ENCODE measurements around the gene PDSS2. TPM values are rescaled to one million over a fixed set of nuclear protein-coding genes. Genes with fewer than 3 reads are reported as not detected.
"Not testable (repeated sequence)": the region's sequence is repeated elsewhere in the genome, so short reads cannot be mapped to it uniquely, and the experiment has no call there.

The PDSS2 gene
- polyA plus RNA-seq, 1 experiment: 11.6 TPM

DNA sequence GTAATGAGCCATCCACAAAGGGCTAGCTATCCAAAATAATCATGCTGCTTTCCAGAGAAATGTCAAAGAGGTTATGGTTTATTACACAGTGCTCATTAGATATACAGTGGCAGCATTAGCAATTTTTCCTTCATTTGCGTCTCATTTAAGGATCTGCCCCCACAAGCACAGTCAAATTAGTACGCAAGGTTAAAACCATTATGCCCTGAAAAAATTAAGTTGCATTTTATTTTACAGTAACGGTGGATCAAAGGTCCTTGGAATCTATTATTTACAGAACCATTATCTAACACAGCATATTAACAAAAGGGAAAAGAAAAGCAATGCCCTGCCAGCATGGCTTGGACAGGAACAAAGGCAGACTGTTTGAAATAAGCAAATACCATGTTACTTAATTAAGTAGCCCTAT lies 144.8 kb downstream of the PDSS2 start:
- Histone ChIP-seq H3K27me3 (ENCODE audit: control insufficient read depth, insufficient read depth, low read length) (no peaks in the 10 kb centered on the region), H3K4me3 (ENCODE audit: low read depth, low read length) (no peak overlapping the region), H3K36me3 (ENCODE audit: control insufficient read depth, insufficient read depth, low read length) (no peaks in the 10 kb centered on the region)
- no peak for DNase-seq (ENCODE audit: low read depth)
- TF ChIP-seq, protein P1, sequence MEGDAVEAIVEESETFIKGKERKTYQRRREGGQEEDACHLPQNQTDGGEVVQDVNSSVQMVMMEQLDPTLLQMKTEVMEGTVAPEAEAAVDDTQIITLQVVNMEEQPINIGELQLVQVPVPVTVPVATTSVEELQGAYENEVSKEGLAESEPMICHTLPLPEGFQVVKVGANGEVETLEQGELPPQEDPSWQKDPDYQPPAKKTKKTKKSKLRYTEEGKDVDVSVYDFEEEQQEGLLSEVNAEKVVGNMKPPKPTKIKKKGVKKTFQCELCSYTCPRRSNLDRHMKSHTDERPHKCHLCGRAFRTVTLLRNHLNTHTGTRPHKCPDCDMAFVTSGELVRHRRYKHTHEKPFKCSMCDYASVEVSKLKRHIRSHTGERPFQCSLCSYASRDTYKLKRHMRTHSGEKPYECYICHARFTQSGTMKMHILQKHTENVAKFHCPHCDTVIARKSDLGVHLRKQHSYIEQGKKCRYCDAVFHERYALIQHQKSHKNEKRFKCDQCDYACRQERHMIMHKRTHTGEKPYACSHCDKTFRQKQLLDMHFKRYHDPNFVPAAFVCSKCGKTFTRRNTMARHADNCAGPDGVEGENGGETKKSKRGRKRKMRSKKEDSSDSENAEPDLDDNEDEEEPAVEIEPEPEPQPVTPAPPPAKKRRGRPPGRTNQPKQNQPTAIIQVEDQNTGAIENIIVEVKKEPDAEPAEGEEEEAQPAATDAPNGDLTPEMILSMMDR (IDR thresholded peaks at IDR 0.05; ENCODE audit: insufficient read depth, low read depth, low read length): no peak
- ChIA-PET POLR2A (no interaction called here), CTCF (no interaction called here)

DNA sequence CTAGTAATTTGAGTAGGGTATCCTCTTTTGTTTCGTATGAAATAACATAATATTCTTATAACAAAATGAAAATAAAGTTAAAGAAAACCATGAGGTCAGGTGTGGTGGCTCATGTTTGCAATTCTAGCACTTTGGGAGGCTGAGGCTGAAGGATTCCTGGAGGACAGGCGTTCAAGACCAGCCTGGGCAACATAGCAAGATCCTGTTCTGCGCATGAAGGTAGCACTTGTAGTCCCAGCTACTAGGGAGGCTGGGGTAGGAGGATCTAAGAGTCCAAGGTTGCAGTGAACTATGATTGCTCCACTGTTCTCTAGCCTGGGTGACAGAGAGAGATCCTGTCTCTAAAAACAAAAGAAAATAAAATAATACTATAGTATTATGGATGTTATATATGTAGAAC lies 145.6 kb downstream of the PDSS2 start:
- no peak for DNase-seq (ENCODE audit: low read depth)
- H3K4me3 ChIP-seq (ENCODE audit: low read depth, low read length): no peak overlapping the region
- no peaks in the 10 kb centered on the region for H3K36me3 ChIP-seq (ENCODE audit: control insufficient read depth, insufficient read depth, low read length)
- TF ChIP-seq, protein P1 (IDR thresholded peaks at IDR 0.05; ENCODE audit: insufficient read depth, low read depth, low read length): no peak
- ChIA-PET CTCF (no interaction called here), POLR2A (no interaction called here)
- H3K27me3 ChIP-seq (ENCODE audit: control insufficient read depth, insufficient read depth, low read length): no peaks in the 10 kb centered on the region

DNA sequence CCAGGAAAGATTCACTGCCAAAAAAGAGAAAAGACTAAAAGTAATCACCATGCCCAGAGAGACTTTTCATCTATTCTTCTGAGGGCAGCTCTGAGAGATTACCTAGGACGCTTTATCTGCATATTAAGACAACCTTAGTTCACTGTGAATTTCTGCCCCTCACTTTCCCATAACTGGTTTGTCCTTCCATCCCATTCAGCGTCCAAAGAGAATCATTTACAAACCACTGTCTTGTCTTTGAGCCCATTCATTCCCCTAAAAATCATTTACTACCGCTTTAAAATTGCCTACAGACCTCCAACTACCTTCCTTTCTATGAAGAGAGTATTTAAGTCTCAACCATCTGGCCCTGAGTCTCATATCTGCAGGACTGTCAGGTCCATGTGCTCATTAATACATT lies 149.0 kb downstream of the PDSS2 start:
- ChIA-PET CTCF (interaction anchor here (0.6 kb wide), 1 partner anchor 79 kb away, joined by 3 read pairs; no protein-coding TSS in a partner anchor), POLR2A (no interaction called here)
- Histone ChIP-seq H3K27me3 (ENCODE audit: control insufficient read depth, insufficient read depth, low read length) (no peaks in the 10 kb centered on the region), H3K36me3 (ENCODE audit: control insufficient read depth, insufficient read depth, low read length) (no peaks in the 10 kb centered on the region), H3K4me3 (ENCODE audit: low read depth, low read length) (no peak overlapping the region)
- TF ChIP-seq, protein P1 (IDR thresholded peaks at IDR 0.05; ENCODE audit: insufficient read depth, low read depth, low read length): no peak
- DNase-seq (ENCODE audit: low read depth): no peak

DNA sequence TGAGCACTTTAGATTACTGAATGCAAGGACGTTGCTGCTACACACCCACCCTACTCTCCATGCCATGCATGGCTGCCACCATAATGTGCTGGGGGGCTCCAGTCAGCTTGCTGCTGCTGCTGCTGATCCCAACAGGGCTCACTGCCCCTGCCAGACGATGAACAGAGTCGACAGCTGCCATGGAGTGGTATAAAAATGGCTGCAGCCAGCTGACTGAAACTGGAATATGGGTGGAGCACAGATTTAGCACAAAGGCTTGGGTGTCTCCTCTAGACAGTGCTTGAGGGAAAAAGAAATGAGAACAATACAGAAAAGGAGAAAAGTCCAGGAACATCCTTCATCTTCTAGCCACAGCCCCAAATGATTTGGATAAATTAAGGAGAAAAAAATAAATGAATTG lies 150.7 kb downstream of the PDSS2 start:
- TF ChIP-seq, protein P1 (IDR thresholded peaks at IDR 0.05; ENCODE audit: insufficient read depth, low read depth, low read length): no peak
- POLR2A ChIA-PET: no interaction called here
- Histone ChIP-seq H3K4me3 (ENCODE audit: low read depth, low read length) (no peak overlapping the region), H3K27me3 (ENCODE audit: control insufficient read depth, insufficient read depth, low read length) (no peaks in the 10 kb centered on the region), H3K36me3 (ENCODE audit: control insufficient read depth, insufficient read depth, low read length) (no peaks in the 10 kb centered on the region)
- DNase-seq (ENCODE audit: low read depth): no peak
- CTCF ChIA-PET: no interaction called here

DNA sequence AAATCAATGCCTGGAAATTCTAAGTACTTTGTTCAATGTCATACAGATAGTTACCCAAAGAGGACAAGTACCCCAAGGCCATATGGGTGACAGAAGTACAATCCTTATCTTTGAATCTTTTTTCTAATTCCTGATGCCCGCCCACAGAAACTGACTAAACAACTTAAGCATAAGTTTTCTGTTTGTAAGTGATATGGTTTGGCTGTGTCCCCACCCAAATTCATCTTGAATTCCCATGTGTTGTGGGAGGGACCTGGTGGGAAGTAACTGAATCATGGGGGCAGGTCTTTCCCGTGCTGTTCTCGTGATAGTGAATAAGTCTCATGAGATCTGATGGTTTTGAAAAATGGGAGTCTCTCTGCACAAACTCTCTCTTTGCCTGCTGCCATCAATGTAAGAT lies 153.4 kb downstream of the PDSS2 start:
- DNase-seq (ENCODE audit: low read depth); H3K27me3 ChIP-seq (ENCODE audit: control insufficient read depth, insufficient read depth, low read length); POLR2A ChIA-PET; H3K4me3 ChIP-seq (ENCODE audit: low read depth, low read length); H3K36me3 ChIP-seq (ENCODE audit: control insufficient read depth, insufficient read depth, low read length): not testable (repeated sequence)
- CTCF ChIA-PET: interaction anchor here (2.3 kb wide), 1 partner anchor 12 kb away, joined by 7 read pairs; no protein-coding TSS in a partner anchor

DNA sequence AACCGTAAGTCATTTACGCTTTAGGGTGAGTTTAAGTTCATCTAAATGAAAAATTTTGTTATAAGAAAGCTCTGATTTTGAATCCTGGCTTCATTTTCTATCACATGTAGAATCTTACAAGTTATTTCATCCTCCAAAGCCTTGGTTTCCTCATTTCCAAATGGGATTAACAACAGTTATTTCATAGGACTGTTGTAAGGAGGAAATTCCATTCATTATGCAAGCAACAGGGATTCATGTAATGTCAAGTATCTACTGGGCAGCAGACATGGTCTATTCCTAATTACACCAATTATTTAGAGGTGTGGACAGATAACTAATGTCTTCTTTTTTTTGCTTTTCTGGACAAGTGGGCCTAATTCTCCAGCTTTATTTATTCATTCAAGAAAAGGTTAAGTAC lies 154.0 kb downstream of the PDSS2 start:
- no peak for DNase-seq (ENCODE audit: low read depth)
- Histone ChIP-seq H3K36me3 (ENCODE audit: control insufficient read depth, insufficient read depth, low read length) (no peaks in the 10 kb centered on the region), H3K27me3 (ENCODE audit: control insufficient read depth, insufficient read depth, low read length) (no peaks in the 10 kb centered on the region), H3K4me3 (ENCODE audit: low read depth, low read length) (no peak overlapping the region)
- POLR2A ChIA-PET: no interaction called here
- TF ChIP-seq, protein P1 (IDR thresholded peaks at IDR 0.05; ENCODE audit: insufficient read depth, low read depth, low read length): no peak
- CTCF ChIA-PET: interaction anchor here (2.3 kb wide), 1 partner anchor 13 kb away, joined by 7 read pairs; no protein-coding TSS in a partner anchor

All from BJ (cell line).